WTC11 (cell line): ENCODE data around the gene SOX5.

Source experiments
- ETV6 ChIP-seq: sonication (generic); formaldehyde crosslinking; IDR thresholded peaks from 2 replicates; pipeline ENCODE4 v1.8.1; 2022; ENCODE audit warnings: mild to moderate bottlenecking, missing genetic modification reagents
- KAT7 ChIP-seq: sonication (generic); formaldehyde crosslinking; IDR thresholded peaks from 2 replicates; pipeline ENCODE4 v1.8.1; 2023; ENCODE audit warnings: missing genetic modification reagents, mild to moderate bottlenecking, borderline replicate concordance
- NR1H2 ChIP-seq: sonication (generic); formaldehyde crosslinking; IDR thresholded peaks from 2 replicates; pipeline ENCODE4 v1.9.0; 2021; ENCODE audit warnings: mild to moderate bottlenecking, moderate library complexity, missing genetic modification reagents
- RELA ChIP-seq: sonication (generic); formaldehyde crosslinking; IDR thresholded peaks from 2 replicates; pipeline ENCODE4 v1.8.1; 2022; ENCODE audit warnings: missing genetic modification reagents, mild to moderate bottlenecking, borderline replicate concordance
- TEAD4 ChIP-seq: sonication (generic); formaldehyde crosslinking; IDR thresholded peaks from 2 replicates; pipeline ENCODE4 v1.8.0; 2022; ENCODE audit warnings: mild to moderate bottlenecking, missing genetic modification reagents
- ZBTB21 ChIP-seq: sonication (generic); formaldehyde crosslinking; IDR thresholded peaks from 2 replicates; pipeline ENCODE4 v1.8.1; 2023; ENCODE audit warnings: mild to moderate bottlenecking, missing genetic modification reagents, borderline replicate concordance
- ZNF232 ChIP-seq: sonication (generic); formaldehyde crosslinking; IDR thresholded peaks from 2 replicates; pipeline ENCODE4 v1.8.0; 2022; ENCODE audit warnings: mild to moderate bottlenecking, missing genetic modification reagents
- ZNF396 ChIP-seq: fragments of 250-450 bp; sonication (Bioruptor Pico); IDR thresholded peaks from 2 replicates; pipeline ENCODE4 v1.8.0; 2021; ENCODE audit warnings: mild to moderate bottlenecking, moderate library complexity, borderline replicate concordance
- ZNF512 ChIP-seq: sonication (generic); formaldehyde crosslinking; IDR thresholded peaks from 2 replicates; pipeline ENCODE4 v1.8.1; 2022; ENCODE audit warnings: missing genetic modification reagents, borderline replicate concordance
- ZNF671 ChIP-seq: fragments of 250-450 bp; sonication (Bioruptor Pico); IDR thresholded peaks from 2 replicates; pipeline ENCODE4 v1.8.0; 2021; ENCODE audit warnings: mild to moderate bottlenecking
- TF ChIP-seq, protein P1 (sequence below): fragments of 200-600 bp; IDR thresholded peaks from 2 replicates; pipeline ENCODE4 v1.8.0; 2022; ENCODE audit warnings: antibody characterized with exemption
- TF ChIP-seq, protein P2 (sequence below): sonication (generic); formaldehyde crosslinking; IDR thresholded peaks from 2 replicates; pipeline ENCODE4 v1.8.1; 2022; ENCODE audit warnings: mild to moderate bottlenecking, missing genetic modification reagents, moderate library complexity, borderline replicate concordance
- TF ChIP-seq, protein P3 (sequence below): sonication (generic); formaldehyde crosslinking; IDR thresholded peaks from 2 replicates; pipeline ENCODE4 v1.8.0; 2022; ENCODE audit warnings: mild to moderate bottlenecking, missing genetic modification reagents

DNA sequence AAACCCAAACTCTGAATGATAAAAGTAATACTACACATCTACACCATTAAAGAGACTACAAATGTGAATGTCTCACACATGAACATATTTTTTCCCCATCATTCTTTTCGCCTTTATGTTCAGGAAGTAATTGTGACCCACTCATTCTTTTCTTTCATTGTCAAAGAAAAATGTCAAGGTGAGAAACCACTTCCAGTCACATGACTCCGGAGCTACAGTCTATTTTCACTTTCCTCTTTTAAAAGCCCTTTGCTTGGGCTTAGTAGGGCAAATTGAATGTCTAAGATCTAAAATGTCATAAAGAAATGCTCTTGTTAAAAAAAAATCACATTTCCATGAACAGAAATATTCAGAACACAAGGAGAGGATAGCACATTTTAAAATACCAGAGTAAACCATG is 461.3 kb downstream of the SOX5 start:
- no peak for TF ChIP-seq ZNF396 (CRISPR knock-in tag)
- TF ChIP-seq, protein P1, sequence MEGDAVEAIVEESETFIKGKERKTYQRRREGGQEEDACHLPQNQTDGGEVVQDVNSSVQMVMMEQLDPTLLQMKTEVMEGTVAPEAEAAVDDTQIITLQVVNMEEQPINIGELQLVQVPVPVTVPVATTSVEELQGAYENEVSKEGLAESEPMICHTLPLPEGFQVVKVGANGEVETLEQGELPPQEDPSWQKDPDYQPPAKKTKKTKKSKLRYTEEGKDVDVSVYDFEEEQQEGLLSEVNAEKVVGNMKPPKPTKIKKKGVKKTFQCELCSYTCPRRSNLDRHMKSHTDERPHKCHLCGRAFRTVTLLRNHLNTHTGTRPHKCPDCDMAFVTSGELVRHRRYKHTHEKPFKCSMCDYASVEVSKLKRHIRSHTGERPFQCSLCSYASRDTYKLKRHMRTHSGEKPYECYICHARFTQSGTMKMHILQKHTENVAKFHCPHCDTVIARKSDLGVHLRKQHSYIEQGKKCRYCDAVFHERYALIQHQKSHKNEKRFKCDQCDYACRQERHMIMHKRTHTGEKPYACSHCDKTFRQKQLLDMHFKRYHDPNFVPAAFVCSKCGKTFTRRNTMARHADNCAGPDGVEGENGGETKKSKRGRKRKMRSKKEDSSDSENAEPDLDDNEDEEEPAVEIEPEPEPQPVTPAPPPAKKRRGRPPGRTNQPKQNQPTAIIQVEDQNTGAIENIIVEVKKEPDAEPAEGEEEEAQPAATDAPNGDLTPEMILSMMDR: no peak
- TF ChIP-seq ZNF671 (CRISPR knock-in tag): no peak
- TF ChIP-seq ETV6 (CRISPR knock-in tag): no peak
- no peak for TF ChIP-seq ZNF512 (CRISPR knock-in tag)
- no peak for TF ChIP-seq ZNF232 (CRISPR knock-in tag)
- no peak for TF ChIP-seq KAT7
- TF ChIP-seq, protein P2, sequence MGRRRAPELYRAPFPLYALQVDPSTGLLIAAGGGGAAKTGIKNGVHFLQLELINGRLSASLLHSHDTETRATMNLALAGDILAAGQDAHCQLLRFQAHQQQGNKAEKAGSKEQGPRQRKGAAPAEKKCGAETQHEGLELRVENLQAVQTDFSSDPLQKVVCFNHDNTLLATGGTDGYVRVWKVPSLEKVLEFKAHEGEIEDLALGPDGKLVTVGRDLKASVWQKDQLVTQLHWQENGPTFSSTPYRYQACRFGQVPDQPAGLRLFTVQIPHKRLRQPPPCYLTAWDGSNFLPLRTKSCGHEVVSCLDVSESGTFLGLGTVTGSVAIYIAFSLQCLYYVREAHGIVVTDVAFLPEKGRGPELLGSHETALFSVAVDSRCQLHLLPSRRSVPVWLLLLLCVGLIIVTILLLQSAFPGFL (CRISPR knock-in tag): no peak
- TF ChIP-seq RELA (CRISPR knock-in tag): no peak
- no peak for TF ChIP-seq TEAD4 (CRISPR knock-in tag)
- no peak for TF ChIP-seq NR1H2 (CRISPR knock-in tag)
- no peak for TF ChIP-seq ZBTB21 (CRISPR knock-in tag)
- TF ChIP-seq, protein P3, sequence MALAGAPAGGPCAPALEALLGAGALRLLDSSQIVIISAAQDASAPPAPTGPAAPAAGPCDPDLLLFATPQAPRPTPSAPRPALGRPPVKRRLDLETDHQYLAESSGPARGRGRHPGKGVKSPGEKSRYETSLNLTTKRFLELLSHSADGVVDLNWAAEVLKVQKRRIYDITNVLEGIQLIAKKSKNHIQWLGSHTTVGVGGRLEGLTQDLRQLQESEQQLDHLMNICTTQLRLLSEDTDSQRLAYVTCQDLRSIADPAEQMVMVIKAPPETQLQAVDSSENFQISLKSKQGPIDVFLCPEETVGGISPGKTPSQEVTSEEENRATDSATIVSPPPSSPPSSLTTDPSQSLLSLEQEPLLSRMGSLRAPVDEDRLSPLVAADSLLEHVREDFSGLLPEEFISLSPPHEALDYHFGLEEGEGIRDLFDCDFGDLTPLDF (CRISPR knock-in tag): no peak
